Measurements from ENCODE around the gene SHOX. TPM values are rescaled to one million over a fixed set of nuclear protein-coding genes. Genes with fewer than 3 reads are reported as not detected.
"Not testable (repeated sequence)": the region's sequence is repeated elsewhere in the genome, so short reads cannot be mapped to it uniquely, and the experiment has no call there.

Gene SHOX
- total RNA-seq, 1 donor from 2014 or later = not detected

- no peak overlapping the region for H3K4me3 ChIP-seq (ENCODE audit: low read depth, low read length)
- H3K36me3 ChIP-seq (ENCODE audit: control insufficient read depth, insufficient read depth, low read length) = no peaks in the 10 kb centered on the region
- TF ChIP-seq CTCF (IDR thresholded peaks at IDR 0.05; ENCODE audit: insufficient read depth, low read length, poor library complexity, severe bottlenecking) = no peak
- no peaks in the 10 kb centered on the region for H3K27me3 ChIP-seq (ENCODE audit: control insufficient read depth, insufficient read depth, low read length)
- DNase-seq (ENCODE audit: low read depth) = no peak
These were observed 44.2 kb upstream of the SHOX start for GRCh38 chrX:586351-586750.

- not testable (repeated sequence) for H3K36me3 ChIP-seq (ENCODE audit: control insufficient read depth, insufficient read depth, low read length); H3K4me3 ChIP-seq (ENCODE audit: low read depth, low read length); DNase-seq (ENCODE audit: low read depth); H3K27me3 ChIP-seq (ENCODE audit: control insufficient read depth, insufficient read depth, low read length)
These were observed 41.3 kb upstream of the SHOX start for GRCh38 chrX:589261-589660.

- H3K27me3 ChIP-seq (ENCODE audit: control insufficient read depth, insufficient read depth, low read length) = no peaks in the 10 kb centered on the region
- DNase-seq (ENCODE audit: low read depth) = no peak
- H3K36me3 ChIP-seq (ENCODE audit: control insufficient read depth, insufficient read depth, low read length) = no peaks in the 10 kb centered on the region
- no peak for TF ChIP-seq CTCF (IDR thresholded peaks at IDR 0.05; ENCODE audit: insufficient read depth, low read length, poor library complexity, severe bottlenecking)
- no peak overlapping the region for H3K4me3 ChIP-seq (ENCODE audit: low read depth, low read length)
These were observed 39.7 kb upstream of the SHOX start for GRCh38 chrX:590693-591404.

GRCh38 chrX:599837-600715, 30.5 kb upstream of the SHOX start:
- Histone ChIP-seq H3K4me3 (ENCODE audit: low read depth, low read length) (no peak overlapping the region), H3K27me3 (ENCODE audit: control insufficient read depth, insufficient read depth, low read length) (no peaks in the 10 kb centered on the region), H3K36me3 (ENCODE audit: control insufficient read depth, insufficient read depth, low read length) (no peaks in the 10 kb centered on the region)
- TF ChIP-seq CTCF (IDR thresholded peaks at IDR 0.05; ENCODE audit: insufficient read depth, low read length, poor library complexity, severe bottlenecking) = no peak
- DNase-seq (ENCODE audit: low read depth) = no peak

- not testable (repeated sequence) for H3K27me3 ChIP-seq (ENCODE audit: control insufficient read depth, insufficient read depth, low read length); H3K36me3 ChIP-seq (ENCODE audit: control insufficient read depth, insufficient read depth, low read length); H3K4me3 ChIP-seq (ENCODE audit: low read depth, low read length); DNase-seq (ENCODE audit: low read depth)
These were observed 27.6 kb upstream of the SHOX start for GRCh38 chrX:603029-603428.

GRCh38 chrX:604616-605015, 26.0 kb upstream of the SHOX start:
- not testable (repeated sequence) for H3K4me3 ChIP-seq (ENCODE audit: low read depth, low read length); DNase-seq (ENCODE audit: low read depth); H3K36me3 ChIP-seq (ENCODE audit: control insufficient read depth, insufficient read depth, low read length); H3K27me3 ChIP-seq (ENCODE audit: control insufficient read depth, insufficient read depth, low read length)

- not testable (repeated sequence) for H3K36me3 ChIP-seq (ENCODE audit: control insufficient read depth, insufficient read depth, low read length); H3K27me3 ChIP-seq (ENCODE audit: control insufficient read depth, insufficient read depth, low read length); H3K4me3 ChIP-seq (ENCODE audit: low read depth, low read length); DNase-seq (ENCODE audit: low read depth)
These were observed 22.5 kb upstream of the SHOX start for GRCh38 chrX:608088-608487.

GRCh38 chrX:614136-614535, 16.5 kb upstream of the SHOX start:
- no peaks in the 10 kb centered on the region for H3K36me3 ChIP-seq (ENCODE audit: control insufficient read depth, insufficient read depth, low read length)
- H3K4me3 ChIP-seq (ENCODE audit: low read depth, low read length) = no peak overlapping the region
- no peak for DNase-seq (ENCODE audit: low read depth)
- no peaks in the 10 kb centered on the region for H3K27me3 ChIP-seq (ENCODE audit: control insufficient read depth, insufficient read depth, low read length)
- TF ChIP-seq CTCF (IDR thresholded peaks at IDR 0.05; ENCODE audit: insufficient read depth, low read length, poor library complexity, severe bottlenecking) = no peak
